GM12872 (cell line): ENCODE results near the gene WDR86.

Experiments used
- TF ChIP-seq, protein P1 (sequence below): IDR thresholded peaks from 3 replicates; pipeline ENCODE4 v1.5.1; 2011; ENCODE audit warnings: low read depth, mild to moderate bottlenecking, low read length, moderate library complexity; ENCODE audit not compliant: insufficient read depth

WDR86 gene

DNA sequence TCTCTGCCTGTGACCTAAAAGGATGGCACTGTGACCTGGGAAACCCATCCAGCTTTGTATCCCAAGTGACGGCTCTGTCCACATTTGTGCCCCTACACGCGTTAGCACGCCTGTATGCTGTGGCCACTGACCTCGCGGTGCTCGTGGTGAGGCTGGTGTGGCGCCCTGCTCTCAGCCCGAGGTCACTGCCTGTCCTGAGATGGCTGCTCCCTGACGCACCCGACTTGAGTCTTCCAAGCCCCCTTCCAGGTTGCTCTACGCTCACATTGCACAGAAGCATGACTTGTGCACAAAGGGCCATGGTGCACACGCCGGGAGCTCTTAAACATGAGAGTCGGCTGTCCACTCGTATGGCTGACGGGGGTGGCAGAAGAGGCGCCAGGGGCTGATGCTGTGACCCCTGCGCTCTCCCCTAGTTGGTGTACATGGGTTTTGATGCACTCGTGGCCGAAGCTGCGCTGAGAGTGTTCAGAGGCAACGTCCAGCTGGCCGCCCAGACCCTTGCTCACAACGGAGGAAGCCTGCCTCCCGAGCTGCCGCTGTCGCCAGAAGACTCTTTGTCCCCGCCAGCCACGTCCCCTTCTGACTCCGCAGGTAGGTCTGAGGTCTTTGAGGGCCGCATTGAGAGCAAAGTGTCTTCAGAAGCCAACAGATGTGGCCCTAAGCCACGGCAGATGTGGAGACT, 33.5 kb downstream of the WDR86 start:
- TF ChIP-seq, protein P1, sequence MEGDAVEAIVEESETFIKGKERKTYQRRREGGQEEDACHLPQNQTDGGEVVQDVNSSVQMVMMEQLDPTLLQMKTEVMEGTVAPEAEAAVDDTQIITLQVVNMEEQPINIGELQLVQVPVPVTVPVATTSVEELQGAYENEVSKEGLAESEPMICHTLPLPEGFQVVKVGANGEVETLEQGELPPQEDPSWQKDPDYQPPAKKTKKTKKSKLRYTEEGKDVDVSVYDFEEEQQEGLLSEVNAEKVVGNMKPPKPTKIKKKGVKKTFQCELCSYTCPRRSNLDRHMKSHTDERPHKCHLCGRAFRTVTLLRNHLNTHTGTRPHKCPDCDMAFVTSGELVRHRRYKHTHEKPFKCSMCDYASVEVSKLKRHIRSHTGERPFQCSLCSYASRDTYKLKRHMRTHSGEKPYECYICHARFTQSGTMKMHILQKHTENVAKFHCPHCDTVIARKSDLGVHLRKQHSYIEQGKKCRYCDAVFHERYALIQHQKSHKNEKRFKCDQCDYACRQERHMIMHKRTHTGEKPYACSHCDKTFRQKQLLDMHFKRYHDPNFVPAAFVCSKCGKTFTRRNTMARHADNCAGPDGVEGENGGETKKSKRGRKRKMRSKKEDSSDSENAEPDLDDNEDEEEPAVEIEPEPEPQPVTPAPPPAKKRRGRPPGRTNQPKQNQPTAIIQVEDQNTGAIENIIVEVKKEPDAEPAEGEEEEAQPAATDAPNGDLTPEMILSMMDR = no peak

DNA sequence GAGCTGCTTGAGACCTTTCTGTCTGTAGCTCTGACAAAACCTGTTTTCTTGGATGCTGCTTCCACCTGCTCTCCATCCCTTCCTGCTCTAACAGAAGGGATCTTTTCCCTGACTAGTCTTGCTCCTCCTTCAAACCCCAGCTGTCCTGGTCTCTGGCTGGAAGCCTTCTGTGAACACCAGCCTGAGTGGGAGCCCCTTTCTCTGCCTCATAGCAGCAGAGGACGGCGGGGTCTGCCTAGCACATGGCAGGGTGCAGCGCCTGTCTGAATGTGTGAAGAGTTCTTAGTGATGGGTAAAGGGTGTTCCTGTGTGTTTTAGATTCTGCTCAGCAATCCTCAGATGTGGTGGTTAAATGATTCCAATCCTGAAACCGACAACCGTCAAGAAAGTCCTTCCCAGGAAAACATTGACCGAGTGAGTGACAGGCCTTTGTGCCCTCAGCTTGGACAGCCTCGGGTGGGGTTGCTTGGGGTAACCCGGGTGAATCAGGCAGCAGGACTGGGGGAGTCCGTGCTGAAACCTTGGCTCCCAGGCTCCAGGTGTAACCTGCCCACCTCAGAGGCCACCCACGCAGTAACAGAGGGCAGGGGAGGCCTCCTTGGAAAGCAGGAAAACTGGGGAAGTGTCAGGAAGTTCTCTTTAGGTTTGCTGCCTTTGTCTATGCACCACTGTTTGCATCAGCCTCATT, 34.2 kb downstream of the WDR86 start:
- TF ChIP-seq, protein P1 = no peak

DNA sequence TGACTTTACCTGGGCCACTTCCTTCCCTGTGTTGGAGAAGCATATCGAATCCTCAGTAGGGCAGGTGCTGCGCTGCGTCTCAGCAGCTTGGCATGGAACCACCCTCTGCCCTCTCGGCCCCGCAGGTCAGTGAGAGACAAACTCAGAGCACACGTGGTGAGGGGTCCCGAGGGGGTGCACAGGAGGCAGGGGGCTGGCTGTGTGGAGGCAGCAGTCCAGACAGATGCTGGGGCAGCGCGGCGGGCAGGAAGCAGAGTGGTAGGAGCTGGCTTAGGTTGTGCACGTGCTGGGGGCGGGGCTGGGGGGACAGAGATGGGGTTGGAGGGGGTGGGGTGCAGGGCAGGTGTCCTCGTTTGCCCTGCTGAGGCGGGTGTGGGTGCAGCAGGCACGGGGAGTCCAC, 35.1 kb downstream of the WDR86 start:
- TF ChIP-seq, protein P1 = no peak

DNA sequence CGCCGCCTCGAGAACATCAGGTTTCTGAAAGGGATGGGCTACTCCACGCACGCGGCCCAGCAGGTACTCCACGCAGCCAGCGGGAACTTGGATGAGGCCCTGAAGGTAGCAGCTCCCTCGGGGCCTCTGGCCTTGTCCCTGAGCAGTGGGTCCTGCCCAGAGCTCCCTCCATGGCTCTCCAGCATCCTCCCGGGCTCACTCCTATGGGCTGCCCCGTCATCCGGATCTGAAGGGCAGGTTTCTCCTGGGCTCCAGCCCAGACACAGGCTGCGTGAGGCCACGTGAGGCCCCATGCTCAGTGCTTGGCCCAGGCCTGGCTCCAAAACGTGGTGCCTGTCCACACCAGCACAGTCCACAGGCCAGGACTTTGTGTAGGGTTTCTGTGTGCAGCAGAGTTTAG, 35.7 kb downstream of the WDR86 start:
- TF ChIP-seq, protein P1 = no peak

- TF ChIP-seq, protein P1 = no peak
Observed at GRCh38 chr7:151373599-151373998, 36.2 kb downstream of the WDR86 start.

- TF ChIP-seq, protein P1 = no peak
Observed at GRCh38 chr7:151372612-151373265, 37.1 kb downstream of the WDR86 start.

GRCh38 chr7:151371266-151371665, 38.6 kb downstream of the WDR86 start:
- TF ChIP-seq, protein P1 = no peak
